ENCODE data around the gene PDGFD.

- TF ChIP-seq CTCF (IDR thresholded peaks at IDR 0.05; ENCODE audit: borderline replicate concordance, extremely low read depth, low read length, poor library complexity, severe bottlenecking) (no peak), EZH2 (IDR thresholded peaks at IDR 0.05; ENCODE audit: borderline replicate concordance, low read depth, low read length, severe bottlenecking) (no peak)
Measured at GRCh38 chr11:104061853-104062521, 102.0 kb downstream of the PDGFD start.
